Measurements from ENCODE around the gene COX17.

The COX17 gene

GRCh38 chr3:119645813-119646212 is 31.4 kb downstream of the COX17 start:
- Histone ChIP-seq H3K27me3 (ENCODE audit: control insufficient read depth in 2 of 2, insufficient read depth in 2 of 2, low read length in 2 of 2) (no peaks in the 10 kb centered on the region), H3K36me3 (ENCODE audit: control insufficient read depth in 2 of 2, insufficient read depth in 2 of 2, low read length in 2 of 2) (peaks cover 3 to 4% of the 10 kb centered on the region in 2 donors), H3K4me1 (ENCODE audit: control insufficient read depth in 2 of 2, insufficient read depth in 2 of 2, low read length in 2 of 2) (peaks cover 0 to 3% of the 10 kb centered on the region in 2 donors), H3K9ac (ENCODE audit: low read depth in 1 of 2, low read length in 2 of 2) (no peak overlapping the region), H3K9me3 (ENCODE audit: control insufficient read depth in 2 of 2, low read length in 2 of 2) (no peaks in the 10 kb centered on the region), H3K27ac (ENCODE audit: low read depth in 2 of 2, low read length in 2 of 2) (no peak overlapping the region), H3K4me3 (ENCODE audit: low read length in 2 of 2) (no peak overlapping the region)

DNA sequence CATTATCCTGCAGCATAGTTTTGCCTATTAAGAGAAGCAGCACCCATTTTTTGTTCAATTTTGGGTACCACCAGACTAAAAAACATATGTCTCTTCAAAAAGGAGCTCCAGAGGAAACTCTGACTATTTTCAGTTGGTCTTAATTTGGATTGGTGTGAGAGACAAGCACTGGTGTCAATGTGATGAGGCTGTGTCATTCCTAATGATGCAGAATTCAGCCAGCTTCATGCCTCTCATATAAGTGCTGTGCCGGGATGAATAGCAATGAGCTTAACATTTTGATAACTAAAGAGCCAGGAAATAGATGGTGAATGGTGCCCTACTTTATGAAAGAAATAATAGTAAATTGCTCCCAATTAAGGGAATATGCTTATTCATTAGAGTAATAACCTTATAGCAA is 32.7 kb downstream of the COX17 start:
- Histone ChIP-seq H3K27ac (ENCODE audit: low read depth in 2 of 2, low read length in 2 of 2) (no peak overlapping the region), H3K27me3 (ENCODE audit: control insufficient read depth in 2 of 2, insufficient read depth in 2 of 2, low read length in 2 of 2) (no peaks in the 10 kb centered on the region), H3K4me1 (ENCODE audit: control insufficient read depth in 2 of 2, insufficient read depth in 2 of 2, low read length in 2 of 2) (peaks cover 0 to 3% of the 10 kb centered on the region in 2 donors), H3K4me3 (ENCODE audit: low read length in 2 of 2) (no peak overlapping the region), H3K9me3 (ENCODE audit: control insufficient read depth in 2 of 2, low read length in 2 of 2) (no peaks in the 10 kb centered on the region), H3K9ac (ENCODE audit: low read depth in 1 of 2, low read length in 2 of 2) (no peak overlapping the region), H3K36me3 (ENCODE audit: control insufficient read depth in 2 of 2, insufficient read depth in 2 of 2, low read length in 2 of 2) (peaks cover 3 to 4% of the 10 kb centered on the region in 2 donors)

GRCh38 chr3:119643528-119643927 is 33.7 kb downstream of the COX17 start:
- Histone ChIP-seq H3K27me3 (ENCODE audit: control insufficient read depth in 2 of 2, insufficient read depth in 2 of 2, low read length in 2 of 2) (no peaks in the 10 kb centered on the region), H3K36me3 (ENCODE audit: control insufficient read depth in 2 of 2, insufficient read depth in 2 of 2, low read length in 2 of 2) (peaks cover 3 to 4% of the 10 kb centered on the region in 2 donors), H3K4me3 (ENCODE audit: low read length in 2 of 2) (no peak overlapping the region), H3K4me1 (ENCODE audit: control insufficient read depth in 2 of 2, insufficient read depth in 2 of 2, low read length in 2 of 2) (peaks cover 0 to 3% of the 10 kb centered on the region in 2 donors), H3K9ac (ENCODE audit: low read depth in 1 of 2, low read length in 2 of 2) (no peak overlapping the region), H3K27ac (ENCODE audit: low read depth in 2 of 2, low read length in 2 of 2) (peak overlapping the region; percentile 1 to 11), H3K9me3 (ENCODE audit: control insufficient read depth in 2 of 2, low read length in 2 of 2) (no peaks in the 10 kb centered on the region)

GRCh38 chr3:119642746-119643473 is 34.3 kb downstream of the COX17 start:
- Histone ChIP-seq H3K27me3 (ENCODE audit: control insufficient read depth in 2 of 2, insufficient read depth in 2 of 2, low read length in 2 of 2) (no peaks in the 10 kb centered on the region), H3K27ac (ENCODE audit: low read depth in 2 of 2, low read length in 2 of 2) (peak overlapping the region; percentile 1 to 11)

DNA sequence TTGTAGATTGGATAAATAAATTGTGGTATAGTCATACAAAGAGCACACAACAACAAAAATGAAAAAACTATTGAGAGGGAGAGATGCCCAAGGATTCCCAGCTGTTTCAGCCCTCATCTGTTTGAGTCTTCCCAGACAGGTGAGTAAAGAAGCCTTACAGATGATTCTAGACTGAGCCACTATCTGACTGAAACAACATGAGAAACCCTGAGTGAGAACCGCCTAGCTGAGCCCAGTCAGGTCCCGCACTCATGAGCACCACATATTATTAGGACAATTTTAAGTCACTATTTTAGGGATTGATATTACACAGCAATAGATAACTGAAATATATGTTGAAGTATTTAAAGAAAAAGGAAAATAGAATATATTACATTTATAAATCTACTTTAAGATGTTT is 35.8 kb downstream of the COX17 start:
- Histone ChIP-seq H3K4me3 (ENCODE audit: low read length in 2 of 2) (no peak overlapping the region), H3K27ac (ENCODE audit: low read depth in 2 of 2, low read length in 2 of 2) (no peak overlapping the region), H3K9ac (ENCODE audit: low read depth in 1 of 2, low read length in 2 of 2) (no peak overlapping the region), H3K9me3 (ENCODE audit: control insufficient read depth in 2 of 2, low read length in 2 of 2) (no peaks in the 10 kb centered on the region), H3K4me1 (ENCODE audit: control insufficient read depth in 2 of 2, insufficient read depth in 2 of 2, low read length in 2 of 2) (peaks cover 3 to 4% of the 10 kb centered on the region in 2 donors), H3K27me3 (ENCODE audit: control insufficient read depth in 2 of 2, insufficient read depth in 2 of 2, low read length in 2 of 2) (no peaks in the 10 kb centered on the region), H3K36me3 (ENCODE audit: control insufficient read depth in 2 of 2, insufficient read depth in 2 of 2, low read length in 2 of 2) (peaks cover 0 to 4% of the 10 kb centered on the region in 2 donors)

More at GRCh38 chr3:119642746-119643473, 34.3 kb downstream of the COX17 start:
- Histone ChIP-seq H3K9ac (ENCODE audit: low read depth in 1 of 2, low read length in 2 of 2) (no peak overlapping the region), H3K4me1 (ENCODE audit: control insufficient read depth in 2 of 2, insufficient read depth in 2 of 2, low read length in 2 of 2) (no peaks in the 10 kb centered on the region), H3K4me3 (ENCODE audit: low read length in 2 of 2) (no peak overlapping the region), H3K9me3 (ENCODE audit: control insufficient read depth in 2 of 2, low read length in 2 of 2) (no peaks in the 10 kb centered on the region), H3K36me3 (ENCODE audit: control insufficient read depth in 2 of 2, insufficient read depth in 2 of 2, low read length in 2 of 2) (peaks cover 0 to 4% of the 10 kb centered on the region in 2 donors)

DNA sequence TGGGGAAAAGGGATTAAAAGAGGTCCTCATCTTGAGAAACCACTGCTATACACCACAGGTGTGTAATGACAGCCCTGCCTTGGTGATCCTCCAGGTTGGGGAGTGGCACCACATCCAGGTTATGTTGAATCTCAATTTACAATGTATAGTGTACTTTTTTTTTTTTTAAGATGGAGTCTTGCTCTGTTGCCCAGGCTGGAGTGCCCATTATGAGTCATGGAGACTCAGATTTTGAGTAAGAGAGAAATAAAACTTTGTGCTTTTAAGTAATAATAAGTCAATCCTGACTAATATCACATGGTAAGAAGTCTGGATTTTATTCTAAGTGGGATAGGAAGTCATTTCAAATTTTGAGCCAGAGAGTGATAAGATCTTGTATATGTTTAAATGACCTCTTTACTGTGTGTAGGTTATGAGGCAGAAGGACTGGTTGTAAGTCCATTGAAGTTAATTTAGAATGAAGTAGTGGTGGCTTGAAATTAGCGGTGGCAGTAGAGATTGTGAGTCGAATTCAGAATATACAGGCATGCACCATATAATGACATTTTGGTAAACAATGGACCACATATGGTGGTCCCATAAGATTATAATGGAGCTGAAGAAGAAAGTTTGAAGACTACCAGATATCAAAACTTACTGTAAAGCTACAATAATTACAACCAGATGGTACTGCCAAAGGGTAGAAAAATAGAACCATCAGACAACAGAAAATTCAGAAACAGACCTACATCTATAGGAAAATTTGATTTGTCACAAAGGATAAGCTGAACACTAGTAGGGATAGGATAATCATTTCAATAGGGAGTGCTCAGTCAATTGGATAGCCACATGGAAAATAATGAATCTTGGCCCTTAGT is 37.5 kb downstream of the COX17 start:
- H3K36me3 ChIP-seq (ENCODE audit: control insufficient read depth in 2 of 2, insufficient read depth in 2 of 2, low read length in 2 of 2), result peaks cover 0 to 4% of the 10 kb centered on the region in 2 donors
- H3K27me3 ChIP-seq (ENCODE audit: control insufficient read depth in 2 of 2, insufficient read depth in 2 of 2, low read length in 2 of 2), result no peaks in the 10 kb centered on the region
- H3K27ac ChIP-seq (ENCODE audit: low read depth in 2 of 2, low read length in 2 of 2), result no peak overlapping the region
- H3K9ac ChIP-seq (ENCODE audit: low read depth in 1 of 2, low read length in 2 of 2), result no peak overlapping the region
- H3K4me3 ChIP-seq (ENCODE audit: low read length in 2 of 2), result no peak overlapping the region
- H3K4me1 ChIP-seq (ENCODE audit: control insufficient read depth in 2 of 2, insufficient read depth in 2 of 2, low read length in 2 of 2), result peaks cover 3 to 4% of the 10 kb centered on the region in 2 donors
- H3K9me3 ChIP-seq (ENCODE audit: control insufficient read depth in 2 of 2, low read length in 2 of 2), result no peaks in the 10 kb centered on the region

DNA sequence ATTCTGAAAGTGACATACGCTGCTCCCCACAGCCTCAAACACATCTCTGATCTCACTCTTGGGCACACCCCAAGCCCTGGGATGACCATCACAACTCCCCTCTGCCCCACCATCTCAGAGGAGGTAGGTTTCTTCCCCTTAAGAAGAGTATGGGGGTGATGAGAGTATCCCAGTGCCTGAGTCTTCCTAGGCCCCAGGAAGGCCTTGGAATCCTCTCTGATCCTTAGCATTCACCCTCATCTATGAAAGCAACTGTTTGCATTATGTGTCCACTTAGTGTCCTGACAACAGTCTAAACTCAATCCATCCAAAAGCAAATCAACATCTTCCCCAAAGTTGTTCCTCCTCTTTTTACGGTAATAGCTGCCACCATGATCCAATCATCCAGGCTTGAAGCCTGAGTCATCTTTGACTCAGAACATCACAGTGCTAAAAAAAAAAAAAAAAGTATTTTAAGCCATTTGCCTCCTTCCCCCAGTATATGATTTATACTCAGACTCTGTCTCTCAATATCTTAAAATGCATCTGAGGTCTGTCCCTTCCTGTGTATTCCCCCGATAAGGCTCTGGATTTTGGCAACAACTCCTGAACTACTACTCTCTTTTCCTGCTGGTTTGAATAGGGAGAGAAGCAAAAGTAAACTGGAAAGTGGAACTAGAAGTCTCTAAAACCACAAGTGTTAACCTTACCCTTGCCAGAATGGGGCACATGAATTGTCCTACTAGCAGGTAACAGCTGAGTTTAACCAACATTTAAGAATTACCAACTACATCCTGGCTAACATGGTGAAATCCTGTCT is 39.3 kb downstream of the COX17 start:
- Histone ChIP-seq H3K4me3 (ENCODE audit: low read length in 2 of 2) (peak overlapping the region in 1 of 2 donors; percentile 2), H3K36me3 (ENCODE audit: control insufficient read depth in 2 of 2, insufficient read depth in 2 of 2, low read length in 2 of 2) (peaks cover 0 to 4% of the 10 kb centered on the region in 2 donors), H3K27me3 (ENCODE audit: control insufficient read depth in 2 of 2, insufficient read depth in 2 of 2, low read length in 2 of 2) (no peaks in the 10 kb centered on the region), H3K4me1 (ENCODE audit: control insufficient read depth in 2 of 2, insufficient read depth in 2 of 2, low read length in 2 of 2) (peaks cover 3 to 4% of the 10 kb centered on the region in 2 donors), H3K9me3 (ENCODE audit: control insufficient read depth in 2 of 2, low read length in 2 of 2) (no peaks in the 10 kb centered on the region), H3K27ac (ENCODE audit: low read depth in 2 of 2, low read length in 2 of 2) (peak overlapping the region; percentile 59 to 73), H3K9ac (ENCODE audit: low read depth in 1 of 2, low read length in 2 of 2) (no peak overlapping the region)

- H3K27ac ChIP-seq (ENCODE audit: low read depth in 2 of 2, low read length in 2 of 2), result peak overlapping the region in 1 of 2 donors; percentile 73
- H3K9me3 ChIP-seq (ENCODE audit: control insufficient read depth in 2 of 2, low read length in 2 of 2), result no peaks in the 10 kb centered on the region
- H3K9ac ChIP-seq (ENCODE audit: low read depth in 1 of 2, low read length in 2 of 2), result no peak overlapping the region
- no peak overlapping the region for H3K4me3 ChIP-seq (ENCODE audit: low read length in 2 of 2)
- H3K4me1 ChIP-seq (ENCODE audit: control insufficient read depth in 2 of 2, insufficient read depth in 2 of 2, low read length in 2 of 2), result peaks cover 3 to 4% of the 10 kb centered on the region in 2 donors
- no peaks in the 10 kb centered on the region for H3K27me3 ChIP-seq (ENCODE audit: control insufficient read depth in 2 of 2, insufficient read depth in 2 of 2, low read length in 2 of 2)
- H3K36me3 ChIP-seq (ENCODE audit: control insufficient read depth in 2 of 2, insufficient read depth in 2 of 2, low read length in 2 of 2), result peaks cover 0 to 2% of the 10 kb centered on the region in 2 donors
Observed at GRCh38 chr3:119636891-119637611, 40.2 kb downstream of the COX17 start.

- H3K27me3 ChIP-seq (ENCODE audit: control insufficient read depth in 2 of 2, insufficient read depth in 2 of 2, low read length in 2 of 2), result no peaks in the 10 kb centered on the region
- no peaks in the 10 kb centered on the region for H3K36me3 ChIP-seq (ENCODE audit: control insufficient read depth in 2 of 2, insufficient read depth in 2 of 2, low read length in 2 of 2)
- no peak overlapping the region for H3K9ac ChIP-seq (ENCODE audit: low read depth in 1 of 2, low read length in 2 of 2)
- peaks cover 3 to 4% of the 10 kb centered on the region in 2 donors for H3K4me1 ChIP-seq (ENCODE audit: control insufficient read depth in 2 of 2, insufficient read depth in 2 of 2, low read length in 2 of 2)
- no peak overlapping the region for H3K4me3 ChIP-seq (ENCODE audit: low read length in 2 of 2)
- H3K9me3 ChIP-seq (ENCODE audit: control insufficient read depth in 2 of 2, low read length in 2 of 2), result no peaks in the 10 kb centered on the region
- no peak overlapping the region for H3K27ac ChIP-seq (ENCODE audit: low read depth in 2 of 2, low read length in 2 of 2)
Observed at GRCh38 chr3:119636249-119636648, 41.0 kb downstream of the COX17 start.
